Sigmoid colon (tissue), 4 donors: ENCODE data around the gene LTO1.

Source experiments
- EP300 ChIP-seq, 4 donors: sonication (generic); formaldehyde crosslinking; IDR thresholded peaks; one replicate each; pipeline ENCODE4 v1.6.1; 2017; ENCODE audit warnings: antibody characterized with exemption in 4 of 4
- POLR2A ChIP-seq, 2 donors: fragments of 450-650 bp; IDR thresholded peaks; one replicate each; pipeline ENCODE4 v1.6.1; 2016; ENCODE audit warnings: antibody characterized with exemption in 2 of 2, mild to moderate bottlenecking in 2 of 2, moderate library complexity in 2 of 2
- TF ChIP-seq, protein P1 (sequence below), 4 experiments: fragments of 450-650 bp in 3 of 4; fragments of 200-600 bp in 1 of 4; IDR thresholded peaks; one replicate each; pipeline ENCODE4 v1.5.1; 2016 to 2019; ENCODE audit warnings: antibody characterized with exemption in 4 of 4, mild to moderate bottlenecking in 3 of 4, moderate library complexity in 2 of 4

DNA sequence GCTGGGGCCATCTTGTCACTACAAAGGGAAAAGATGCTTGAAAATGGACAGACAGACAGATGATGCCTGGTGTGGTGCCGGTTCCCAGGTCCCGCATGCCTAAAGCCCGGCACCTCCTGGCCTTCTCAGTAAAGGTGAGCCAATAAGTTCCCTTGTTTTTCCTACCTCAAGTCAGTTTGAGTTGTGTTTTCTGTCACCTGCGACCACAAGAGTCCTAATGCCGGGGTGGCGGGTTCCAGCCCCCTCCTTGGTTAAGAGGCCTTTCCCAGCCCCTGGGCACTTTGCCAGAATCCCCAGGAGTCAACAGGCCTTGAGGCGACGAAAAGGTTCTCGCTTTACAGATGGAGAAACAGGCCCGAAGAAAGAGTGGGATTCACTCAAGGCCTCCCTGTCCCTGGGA, 19.6 kb upstream of the LTO1 start:
- TF ChIP-seq POLR2A (IDR thresholded peaks at IDR 0.05), result no peak
- TF ChIP-seq EP300 (IDR thresholded peaks at IDR 0.05), result no peak
- TF ChIP-seq, protein P1, sequence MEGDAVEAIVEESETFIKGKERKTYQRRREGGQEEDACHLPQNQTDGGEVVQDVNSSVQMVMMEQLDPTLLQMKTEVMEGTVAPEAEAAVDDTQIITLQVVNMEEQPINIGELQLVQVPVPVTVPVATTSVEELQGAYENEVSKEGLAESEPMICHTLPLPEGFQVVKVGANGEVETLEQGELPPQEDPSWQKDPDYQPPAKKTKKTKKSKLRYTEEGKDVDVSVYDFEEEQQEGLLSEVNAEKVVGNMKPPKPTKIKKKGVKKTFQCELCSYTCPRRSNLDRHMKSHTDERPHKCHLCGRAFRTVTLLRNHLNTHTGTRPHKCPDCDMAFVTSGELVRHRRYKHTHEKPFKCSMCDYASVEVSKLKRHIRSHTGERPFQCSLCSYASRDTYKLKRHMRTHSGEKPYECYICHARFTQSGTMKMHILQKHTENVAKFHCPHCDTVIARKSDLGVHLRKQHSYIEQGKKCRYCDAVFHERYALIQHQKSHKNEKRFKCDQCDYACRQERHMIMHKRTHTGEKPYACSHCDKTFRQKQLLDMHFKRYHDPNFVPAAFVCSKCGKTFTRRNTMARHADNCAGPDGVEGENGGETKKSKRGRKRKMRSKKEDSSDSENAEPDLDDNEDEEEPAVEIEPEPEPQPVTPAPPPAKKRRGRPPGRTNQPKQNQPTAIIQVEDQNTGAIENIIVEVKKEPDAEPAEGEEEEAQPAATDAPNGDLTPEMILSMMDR (IDR thresholded peaks at IDR 0.05), result no peak
